K562 (cell line): ENCODE results near the gene TSC22D3. TPM values are rescaled to one million over a fixed set of nuclear protein-coding genes. Genes with fewer than 3 reads are reported as not detected.

Experiments used
- ARNT ChIP-seq, 2 experiments: fragments of 450-650 bp; IDR thresholded peaks; 2 replicates each; pipeline ENCODE4 v1.6.1; 2016; ENCODE audit warnings: mild to moderate bottlenecking in 1 of 2
- CCAR2 ChIP-seq: fragments of 200-400 bp; formaldehyde crosslinking; IDR thresholded peaks from 2 replicates; pipeline ENCODE4 v1.6.1; 2017; ENCODE audit warnings: mild to moderate bottlenecking, low read depth, low read length
- E2F3 ChIP-seq: fragments of 250-450 bp; sonication (Bioruptor Pico); IDR thresholded peaks from 2 replicates; pipeline ENCODE4 v1.4.0; 2020; ENCODE audit warnings: mild to moderate bottlenecking
- GTF2F1 ChIP-seq: IDR thresholded peaks from 2 replicates; pipeline ENCODE4 v1.6.1; 2011; ENCODE audit warnings: low read depth, low read length, improper control_type of control experiment
- KDM1A ChIP-seq, 2 experiments: fragments of 450-650 bp; IDR thresholded peaks; 2 replicates each; pipeline ENCODE4 v1.6.1; 2016; ENCODE audit warnings: mild to moderate bottlenecking in 2 of 2
- MCM5 ChIP-seq: fragments of 450-650 bp; IDR thresholded peaks from 2 replicates; pipeline ENCODE4 v1.6.1; 2016; ENCODE audit warnings: low read depth
- MIER1 ChIP-seq: fragments of 450-650 bp; IDR thresholded peaks from 2 replicates; pipeline ENCODE4 v1.6.1; 2016; ENCODE audit warnings: antibody characterized with exemption, mild to moderate bottlenecking, low read depth
- RCOR1 ChIP-seq, 2 experiments: IDR thresholded peaks; 2 replicates each; pipeline ENCODE4 v1.6.1; 2012; ENCODE audit warnings: low read depth in 2 of 2, low read length in 2 of 2, borderline replicate concordance in 1 of 2, improper control_type of control experiment in 1 of 2
- U2AF2 ChIP-seq: fragments of 200-400 bp; formaldehyde crosslinking; optimal IDR thresholded peaks from 2 replicates; pipeline ENCODE3; 2017; ENCODE audit warnings: low read depth, mild to moderate bottlenecking, low read length
- ZBTB1 ChIP-seq: sonication (generic); formaldehyde crosslinking; IDR thresholded peaks from 2 replicates; pipeline ENCODE4 v1.8.1; 2023; ENCODE audit warnings: missing genetic modification reagents, low read depth, mild to moderate bottlenecking, borderline replicate concordance
- ZNF274 ChIP-seq: IDR thresholded peaks from 2 replicates; pipeline ENCODE4 v1.6.1; 2011; ENCODE audit warnings: low read depth, mild to moderate bottlenecking, low read length, moderate library complexity, borderline replicate concordance
- polyA plus RNA-seq, 8 experiments: library from polyadenylated mRNA; depleted of rRNA in 4 of 8; stranded (reverse) in 5 of 8; unstranded in 3 of 8; fragments of >200 nt; fragmentation: Nextera tagmentation in 2 of 8; fragmentation: Illumina TruSeq in 1 of 8; extraction: Ambion mirVana in 2 of 8; extraction: Trizol in 1 of 8; gene quantifications; 2 replicates each; pipeline versions ENCODE4 v1.2.1 to v1.2.3, GENCODE V29; 2011 to 2014; ENCODE audit warnings: inconsistent platforms in 1 of 8, missing spikeins in 1 of 8
- total RNA-seq, 7 experiments: library from RNA; depleted of rRNA in 6 of 7; stranded (reverse); fragments of >200 nt in 6 of 7; fragmentation: Illumina TruSeq in 2 of 7; extraction: Trizol in 2 of 7; gene quantifications; 2 replicates each; pipeline versions ENCODE4 v1.2.1 to v1.2.3, GENCODE V29; 2011 to 2021; ENCODE audit warnings: low replicate concordance in 1 of 7
- TF ChIP-seq, protein P1 (sequence below): fragments of 250-450 bp; sonication (Bioruptor Pico); IDR thresholded peaks from 2 replicates; pipeline ENCODE4 v1.4.0; 2020; ENCODE audit warnings: mild to moderate bottlenecking, moderate library complexity
- TF ChIP-seq, protein P2 (sequence below): fragments of 250-450 bp; sonication (Bioruptor Pico); IDR thresholded peaks from 2 replicates; pipeline ENCODE4 v1.5.0; 2021; ENCODE audit warnings: mild to moderate bottlenecking, moderate library complexity

The TSC22D3 gene
- total and polyA plus RNA-seq, 9 of the 15 experiments (the other 6 are each of a cell fraction or from before 2014, with no cell fraction given), result 0.48 to 3.0 (median 0.87) TPM

DNA sequence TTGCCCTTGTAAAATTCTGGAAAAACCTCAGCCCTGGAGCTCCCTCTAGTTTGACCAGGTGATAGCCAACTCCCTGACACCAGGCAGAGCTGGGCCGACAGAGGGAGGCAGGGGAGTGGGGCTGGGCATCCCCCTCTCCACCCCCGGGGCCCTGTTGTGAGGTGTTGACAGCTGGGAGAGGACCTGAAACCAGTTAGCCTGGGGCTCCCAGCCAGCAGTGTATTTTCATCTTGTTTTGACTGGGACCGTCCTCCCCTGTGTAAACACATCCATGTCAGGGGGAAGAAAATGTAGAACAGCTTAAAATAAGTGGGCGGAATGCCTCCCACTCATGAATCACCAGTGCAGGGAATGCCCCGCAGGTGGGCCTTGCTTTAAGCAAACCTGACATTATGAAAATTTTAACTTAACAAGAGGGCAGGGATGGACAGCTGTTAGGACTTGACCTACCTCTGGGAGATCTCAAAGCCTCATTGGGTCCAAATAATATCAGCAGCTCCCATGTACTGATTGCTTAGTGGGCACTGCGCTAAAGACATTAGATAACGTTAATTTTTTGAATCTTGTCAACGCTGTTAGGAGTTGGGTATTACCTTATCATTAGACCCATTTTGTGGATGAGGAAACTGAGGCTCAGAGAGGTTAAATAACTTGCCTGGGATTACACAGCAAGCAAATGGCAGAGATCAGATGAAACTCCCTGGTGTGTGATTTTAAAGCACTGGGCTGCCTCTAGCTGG is 45.9 kb downstream of the TSC22D3 start (continued):
- TF ChIP-seq RCOR1 (IDR thresholded peaks at IDR 0.05; ENCODE audit: borderline replicate concordance in 1 of 2, low read depth in 2 of 2, low read length in 2 of 2), result 0 out of 4 replicates have a peak, but pooled peaks of 1 of the 2 experiments have one; percentile 52
- TF ChIP-seq GTF2F1, result no peak
- no peak for TF ChIP-seq ZNF274
- TF ChIP-seq, protein P1, sequence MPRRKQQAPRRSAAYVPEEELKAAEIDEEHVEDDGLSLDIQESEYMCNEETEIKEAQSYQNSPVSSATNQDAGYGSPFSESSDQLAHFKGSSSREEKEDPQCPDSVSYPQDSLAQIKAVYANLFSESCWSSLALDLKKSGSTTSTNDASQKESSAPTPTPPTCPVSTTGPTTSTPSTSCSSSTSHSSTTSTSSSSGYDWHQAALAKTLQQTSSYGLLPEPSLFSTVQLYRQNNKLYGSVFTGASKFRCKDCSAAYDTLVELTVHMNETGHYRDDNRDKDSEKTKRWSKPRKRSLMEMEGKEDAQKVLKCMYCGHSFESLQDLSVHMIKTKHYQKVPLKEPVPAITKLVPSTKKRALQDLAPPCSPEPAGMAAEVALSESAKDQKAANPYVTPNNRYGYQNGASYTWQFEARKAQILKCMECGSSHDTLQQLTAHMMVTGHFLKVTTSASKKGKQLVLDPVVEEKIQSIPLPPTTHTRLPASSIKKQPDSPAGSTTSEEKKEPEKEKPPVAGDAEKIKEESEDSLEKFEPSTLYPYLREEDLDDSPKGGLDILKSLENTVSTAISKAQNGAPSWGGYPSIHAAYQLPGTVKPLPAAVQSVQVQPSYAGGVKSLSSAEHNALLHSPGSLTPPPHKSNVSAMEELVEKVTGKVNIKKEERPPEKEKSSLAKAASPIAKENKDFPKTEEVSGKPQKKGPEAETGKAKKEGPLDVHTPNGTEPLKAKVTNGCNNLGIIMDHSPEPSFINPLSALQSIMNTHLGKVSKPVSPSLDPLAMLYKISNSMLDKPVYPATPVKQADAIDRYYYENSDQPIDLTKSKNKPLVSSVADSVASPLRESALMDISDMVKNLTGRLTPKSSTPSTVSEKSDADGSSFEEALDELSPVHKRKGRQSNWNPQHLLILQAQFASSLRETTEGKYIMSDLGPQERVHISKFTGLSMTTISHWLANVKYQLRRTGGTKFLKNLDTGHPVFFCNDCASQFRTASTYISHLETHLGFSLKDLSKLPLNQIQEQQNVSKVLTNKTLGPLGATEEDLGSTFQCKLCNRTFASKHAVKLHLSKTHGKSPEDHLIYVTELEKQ (CRISPR knock-in tag), result no peak
- no peak for TF ChIP-seq E2F3
- no peak for TF ChIP-seq ZBTB1 (CRISPR knock-in tag)
- TF ChIP-seq CCAR2, result no peak
- no peak for TF ChIP-seq MIER1
- no peak for TF ChIP-seq MCM5
- TF ChIP-seq, protein P2, sequence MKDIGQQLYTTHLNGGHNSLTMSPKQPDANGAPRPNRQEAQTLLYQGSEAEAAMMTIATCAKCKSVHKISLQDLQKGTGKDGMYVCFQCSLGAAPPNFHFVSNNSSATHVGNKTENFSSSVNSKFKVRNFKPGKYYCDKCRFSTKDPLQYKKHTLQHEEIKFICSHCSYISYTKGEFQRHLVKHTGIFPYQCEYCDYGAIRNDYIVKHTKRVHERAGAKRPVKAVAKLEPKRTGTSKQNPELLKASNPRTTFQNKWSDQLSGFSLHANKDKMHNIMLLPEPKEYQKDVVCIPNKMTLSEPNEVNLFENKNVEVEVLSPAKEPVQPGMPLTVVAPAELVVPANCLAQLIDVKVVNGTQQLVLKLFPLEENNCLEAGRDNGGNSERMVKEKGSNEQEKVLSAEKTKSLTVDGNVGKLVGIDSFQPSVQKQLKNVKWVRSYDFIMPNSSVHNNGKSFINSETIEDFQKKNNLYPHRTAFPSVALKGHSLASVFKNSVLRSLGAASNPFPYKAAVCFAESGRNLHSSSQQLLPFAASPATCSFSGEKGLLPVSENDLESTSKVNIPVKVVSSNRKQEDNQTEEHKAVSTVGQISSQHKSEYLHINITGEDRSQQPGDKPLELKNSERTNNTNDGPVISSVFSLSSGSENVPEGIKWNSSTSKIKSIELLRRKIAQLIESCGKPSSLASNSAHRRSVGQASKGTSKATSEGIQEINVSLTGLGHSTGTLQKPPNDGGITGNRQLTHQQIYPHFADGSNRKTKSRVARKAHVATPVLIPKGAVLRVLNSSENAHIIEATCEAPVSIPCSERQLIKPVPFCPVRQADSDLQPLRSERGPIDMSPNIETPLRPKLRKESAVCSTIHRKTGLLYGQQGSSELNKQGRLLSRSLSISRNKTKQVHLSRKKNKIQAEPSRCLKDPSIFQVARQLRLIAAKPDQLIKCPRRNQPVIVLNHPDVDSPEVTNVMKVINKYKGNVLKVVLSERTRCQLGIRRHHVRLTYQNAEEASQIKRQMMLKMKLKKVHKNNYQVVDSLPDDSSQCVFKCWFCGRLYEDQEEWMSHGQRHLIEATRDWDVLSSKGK (CRISPR knock-in tag), result no peak
- peak; percentile 67 to 74; a peak in 3 of 4 replicates for TF ChIP-seq KDM1A (IDR thresholded peaks at IDR 0.05)
- TF ChIP-seq ARNT (IDR thresholded peaks at IDR 0.05), result no peak
- no peak for TF ChIP-seq U2AF2
